Measurements from ENCODE around the gene PLXNA4.

DNA sequence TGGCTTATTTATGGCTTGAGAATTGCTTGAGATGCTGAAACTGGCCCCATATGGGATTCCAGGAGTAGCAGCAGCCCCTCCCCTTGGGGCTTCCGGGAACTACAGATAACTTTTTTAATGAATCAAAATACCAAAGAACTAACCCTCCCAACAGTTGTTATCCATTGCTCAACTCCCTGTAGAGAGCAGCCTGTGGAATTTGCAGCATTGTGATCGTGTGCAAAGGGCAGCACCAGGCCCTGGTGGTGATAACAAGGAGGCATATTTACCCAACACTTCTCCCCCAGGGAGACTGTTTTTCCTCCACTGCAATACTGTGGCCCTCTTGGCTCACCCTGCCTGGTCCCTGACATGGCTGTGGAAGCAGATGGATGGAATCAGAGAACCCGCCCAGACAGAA is 196.2 kb downstream of the PLXNA4 start:
- TF ChIP-seq, protein P1, sequence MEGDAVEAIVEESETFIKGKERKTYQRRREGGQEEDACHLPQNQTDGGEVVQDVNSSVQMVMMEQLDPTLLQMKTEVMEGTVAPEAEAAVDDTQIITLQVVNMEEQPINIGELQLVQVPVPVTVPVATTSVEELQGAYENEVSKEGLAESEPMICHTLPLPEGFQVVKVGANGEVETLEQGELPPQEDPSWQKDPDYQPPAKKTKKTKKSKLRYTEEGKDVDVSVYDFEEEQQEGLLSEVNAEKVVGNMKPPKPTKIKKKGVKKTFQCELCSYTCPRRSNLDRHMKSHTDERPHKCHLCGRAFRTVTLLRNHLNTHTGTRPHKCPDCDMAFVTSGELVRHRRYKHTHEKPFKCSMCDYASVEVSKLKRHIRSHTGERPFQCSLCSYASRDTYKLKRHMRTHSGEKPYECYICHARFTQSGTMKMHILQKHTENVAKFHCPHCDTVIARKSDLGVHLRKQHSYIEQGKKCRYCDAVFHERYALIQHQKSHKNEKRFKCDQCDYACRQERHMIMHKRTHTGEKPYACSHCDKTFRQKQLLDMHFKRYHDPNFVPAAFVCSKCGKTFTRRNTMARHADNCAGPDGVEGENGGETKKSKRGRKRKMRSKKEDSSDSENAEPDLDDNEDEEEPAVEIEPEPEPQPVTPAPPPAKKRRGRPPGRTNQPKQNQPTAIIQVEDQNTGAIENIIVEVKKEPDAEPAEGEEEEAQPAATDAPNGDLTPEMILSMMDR (IDR thresholded peaks at IDR 0.05; ENCODE audit: insufficient read depth, low read depth, low read length) = no peak
- no peak for TF ChIP-seq EZH2 (IDR thresholded peaks at IDR 0.05; ENCODE audit: insufficient read depth, low read length)

Measured in astrocyte (in vitro differentiated cells and primary cell).